HG02588 (cell line): ENCODE measurements around the gene GPX1.
"Not testable (repeated sequence)": the region's sequence is repeated elsewhere in the genome, so short reads cannot be mapped to it uniquely, and the experiment has no call there.

ENCODE experiments used
- ATAC-seq: cut with Tn5 transposase; IDR thresholded peaks from one replicate; pipeline ENCODE4 v1.9.1; 2021; ENCODE audit warnings: mild to moderate bottlenecking, moderate library complexity; ENCODE audit not compliant: unreplicated experiment

Gene GPX1

DNA sequence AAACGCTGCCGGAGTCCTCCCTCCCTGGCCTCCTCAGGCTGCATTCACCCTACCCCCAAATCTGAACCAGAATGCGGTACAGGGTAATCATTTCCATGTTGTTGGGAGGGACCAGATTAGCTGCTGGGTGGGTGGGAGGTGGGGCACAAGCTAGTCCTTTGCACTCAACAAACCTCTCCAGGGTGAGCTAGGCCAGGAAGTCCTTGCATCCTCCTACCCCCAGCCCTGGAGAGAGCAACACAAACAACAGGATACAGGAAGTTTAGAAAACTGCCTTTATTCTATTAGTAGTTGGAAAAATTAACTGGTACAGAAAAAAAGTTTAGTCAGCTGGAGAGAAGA, 702 bp upstream of the GPX1 start:
- ATAC-seq = peak; percentile 3

DNA sequence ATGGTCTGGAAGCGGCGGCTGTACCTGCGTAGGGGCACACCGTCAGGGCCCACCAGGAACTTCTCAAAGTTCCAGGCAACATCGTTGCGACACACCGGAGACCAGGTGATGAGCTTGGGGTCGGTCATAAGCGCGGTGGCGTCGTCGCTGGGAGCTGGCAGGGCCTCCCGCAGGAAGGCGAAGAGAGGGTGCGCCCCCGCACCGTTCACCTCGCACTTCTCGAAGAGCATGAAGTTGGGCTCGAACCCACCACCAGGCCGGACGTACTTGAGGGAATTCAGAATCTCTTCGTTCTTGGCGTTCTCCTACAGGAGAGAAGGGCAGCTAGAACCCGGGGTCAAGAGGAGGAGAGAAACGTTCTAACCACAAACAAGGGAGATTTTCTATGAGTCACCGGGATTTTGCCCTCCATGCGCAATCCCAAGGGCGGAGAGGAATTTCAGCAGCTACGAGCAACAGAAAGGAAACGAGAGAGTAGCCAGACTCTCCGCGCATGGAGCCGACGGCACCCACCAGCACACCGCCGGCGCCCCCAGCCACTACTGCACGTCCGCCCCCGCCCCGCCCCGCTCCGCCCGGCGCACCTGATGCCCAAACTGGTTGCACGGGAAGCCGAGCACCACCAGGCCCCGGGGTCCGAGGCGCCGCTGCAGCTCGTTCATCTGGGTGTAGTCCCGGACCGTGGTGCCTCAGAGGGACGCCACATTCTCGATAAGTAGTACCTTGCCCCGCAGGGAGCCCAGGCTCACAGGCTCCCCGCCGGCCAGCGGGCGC, 523 bp downstream of the GPX1 start:
- not testable (repeated sequence) for ATAC-seq

DNA sequence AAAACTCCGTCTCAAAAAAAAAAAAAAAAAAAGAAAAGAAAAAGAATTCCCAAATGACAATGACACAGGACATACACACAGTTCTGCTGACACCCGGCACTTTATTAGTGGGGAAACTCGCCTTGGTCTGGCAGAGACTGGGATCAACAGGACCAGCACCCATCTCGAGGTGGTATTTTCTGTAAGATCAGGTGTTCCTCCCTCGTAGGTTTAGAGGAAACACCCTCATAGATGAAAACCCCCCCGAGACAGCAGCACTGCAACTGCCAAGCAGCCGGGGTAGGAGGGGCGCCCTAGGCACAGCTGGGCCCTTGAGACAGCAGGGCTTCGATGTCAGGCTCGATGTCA, 1.1 kb downstream of the GPX1 start:
- not testable (repeated sequence) for ATAC-seq

DNA sequence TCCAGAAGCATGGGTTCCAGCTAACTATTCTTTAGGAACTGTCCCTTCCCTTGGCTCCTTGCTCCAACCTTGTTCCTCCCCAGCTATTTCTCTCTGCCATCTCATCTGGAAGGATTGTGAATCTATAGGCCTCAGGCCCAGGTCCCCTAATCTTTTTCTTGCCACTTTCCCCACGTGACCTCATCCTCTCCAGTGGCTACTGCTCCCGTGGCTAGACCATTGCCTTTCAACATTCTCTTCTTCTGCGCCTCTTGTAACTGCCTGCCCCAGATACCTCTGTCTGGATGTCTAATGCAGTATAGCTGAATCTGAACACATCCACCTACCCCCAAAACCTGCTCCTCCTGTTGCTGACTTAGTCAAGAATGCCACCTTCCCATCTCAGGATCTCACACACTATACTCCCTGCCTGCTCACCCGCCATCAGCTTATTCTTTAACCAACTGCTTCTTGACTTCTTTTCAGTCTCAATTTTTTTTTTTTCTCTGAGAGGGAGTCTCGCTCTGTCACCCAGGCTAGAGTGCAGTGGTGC, 5.2 kb downstream of the GPX1 start:
- ATAC-seq = no peak

DNA sequence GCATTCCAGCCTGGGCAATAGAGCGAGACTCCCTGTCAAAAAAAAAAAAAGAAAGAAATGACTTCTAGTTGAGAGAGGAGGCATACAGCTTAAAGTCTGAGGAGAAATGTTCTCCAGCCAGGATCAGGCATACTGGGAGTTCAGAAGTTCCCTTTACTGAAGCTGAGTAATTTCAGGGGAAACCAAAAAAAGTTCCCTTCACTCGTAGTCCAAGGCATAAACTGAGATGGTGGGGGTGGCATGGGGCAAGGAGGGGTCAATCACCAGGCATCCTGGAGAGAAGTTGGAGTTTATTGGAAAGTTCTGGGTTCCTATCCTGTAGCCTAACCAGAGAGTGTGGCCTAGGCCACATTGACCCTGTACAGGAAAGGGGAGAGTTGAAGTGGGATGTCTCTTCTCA, 5.9 kb downstream of the GPX1 start:
- no peak for ATAC-seq

DNA sequence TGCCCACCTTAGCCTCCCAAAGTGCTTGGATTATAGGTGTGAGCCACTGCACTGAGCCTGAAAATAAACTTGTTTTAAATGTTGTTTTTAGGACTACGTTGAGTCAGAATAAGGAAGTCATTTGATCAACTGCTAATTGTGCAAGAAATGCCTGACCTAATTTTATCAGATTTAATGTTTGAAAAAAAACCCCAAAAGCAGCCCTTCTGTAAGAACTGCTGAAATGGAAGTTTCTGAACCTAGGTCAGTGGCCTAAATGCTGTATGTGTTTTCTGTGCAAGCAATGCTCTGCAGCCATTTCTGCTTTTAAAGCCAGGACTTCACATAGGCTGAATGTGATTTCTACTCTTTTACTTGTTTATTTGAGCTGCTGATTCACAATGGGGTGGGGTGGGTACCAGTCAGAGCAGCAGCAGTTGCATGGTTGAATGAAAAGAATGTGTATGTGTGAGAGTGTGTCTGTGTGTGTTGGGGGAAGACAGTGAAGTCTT, 6.6 kb downstream of the GPX1 start:
- ATAC-seq = no peak

DNA sequence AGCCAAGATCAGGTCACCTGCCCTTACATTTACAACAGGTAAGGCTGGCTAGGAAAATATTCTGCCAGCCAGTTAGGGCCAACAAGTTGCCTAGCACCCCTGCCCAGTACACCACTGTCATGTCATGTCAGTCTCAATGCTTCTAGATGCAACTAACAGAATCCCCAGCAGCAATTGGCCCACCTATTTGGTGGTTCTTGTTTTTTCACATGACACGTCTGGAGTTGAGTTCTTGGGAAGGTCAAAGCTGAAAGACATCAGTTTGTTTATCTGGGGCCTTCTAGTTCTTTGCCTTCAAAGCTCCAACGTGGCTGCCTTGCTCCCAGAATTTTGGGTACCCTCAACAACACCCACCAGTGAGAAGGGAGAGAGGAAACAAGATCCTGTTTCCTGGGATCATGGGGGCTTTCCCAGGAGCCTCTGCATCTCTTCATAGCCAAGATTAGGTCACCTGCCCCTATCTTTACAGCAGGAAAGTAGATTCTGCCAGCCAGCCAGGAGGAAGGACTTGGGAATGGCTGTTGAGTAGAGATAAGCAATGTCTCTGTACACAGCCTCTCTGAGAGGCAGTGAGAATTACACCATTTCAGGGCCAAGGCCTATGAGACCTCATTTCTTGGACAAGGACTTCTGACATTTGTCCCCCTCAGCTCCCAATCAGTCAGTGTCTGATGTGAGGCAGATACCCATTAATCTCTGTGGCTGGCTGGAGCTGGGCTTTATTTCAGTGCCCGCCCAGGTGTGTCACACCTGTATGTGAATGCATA, 8.6 kb downstream of the GPX1 start:
- no peak for ATAC-seq

DNA sequence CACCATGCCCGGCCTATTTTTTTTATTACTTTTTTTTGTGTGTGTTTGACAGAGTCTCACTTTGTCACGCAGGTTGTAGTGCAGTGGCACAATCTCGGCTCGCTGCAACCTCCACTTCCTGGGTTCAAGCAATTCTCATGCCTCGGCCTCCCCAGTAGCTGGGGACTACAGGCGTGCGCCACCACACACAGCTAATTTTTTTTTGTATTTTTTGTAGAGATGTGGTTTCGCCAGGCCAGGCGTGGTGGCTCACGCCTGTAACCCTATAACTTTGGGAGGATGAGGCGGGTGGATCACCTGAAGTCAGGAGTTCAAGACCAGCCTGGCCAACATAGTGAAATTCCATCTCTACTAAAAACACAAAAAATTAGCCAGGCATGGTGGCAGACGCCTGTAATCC, 9.8 kb downstream of the GPX1 start:
- ATAC-seq = not testable (repeated sequence)

DNA sequence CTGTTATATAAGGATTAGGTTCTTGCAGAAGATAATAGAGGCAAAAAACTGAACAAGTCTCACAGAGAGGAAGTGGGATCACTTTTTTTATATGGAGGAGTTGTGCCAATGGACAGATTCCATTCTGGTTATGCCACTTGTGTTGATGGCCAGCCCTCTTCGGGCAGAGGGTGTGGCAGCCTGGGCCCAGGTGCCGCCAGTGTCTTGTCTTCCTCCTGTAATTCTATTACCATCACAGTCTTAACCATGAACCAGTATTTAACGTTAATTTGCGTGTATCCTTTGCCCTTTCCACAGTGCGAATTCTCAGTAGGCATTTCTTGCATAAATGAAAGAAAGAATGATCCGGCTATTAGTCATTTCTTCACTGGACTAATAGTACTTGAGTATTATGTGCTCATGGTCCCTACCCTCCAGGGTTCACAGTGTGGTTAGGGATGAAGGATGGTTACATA, 11.3 kb downstream of the GPX1 start:
- ATAC-seq = no peak

DNA sequence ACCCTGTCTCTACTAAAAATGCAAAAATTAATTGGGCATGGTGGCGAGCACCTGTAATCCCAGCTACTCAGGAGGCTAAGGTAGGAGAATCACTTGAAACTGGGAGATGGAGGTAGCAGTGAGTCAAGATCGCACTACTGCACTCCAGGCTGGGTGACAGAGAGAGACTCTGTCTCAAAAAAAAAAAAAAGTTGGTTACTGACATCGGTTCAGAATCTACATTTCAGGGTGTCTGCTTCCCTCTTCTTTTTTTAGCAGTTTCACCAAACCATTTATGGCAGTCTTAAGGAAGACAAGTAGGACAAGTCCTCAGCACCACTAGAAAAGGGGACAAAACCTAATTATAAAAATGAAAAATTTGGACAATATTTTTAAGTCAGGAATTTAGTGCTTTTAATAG, 15.0 kb downstream of the GPX1 start:
- ATAC-seq = no peak

DNA sequence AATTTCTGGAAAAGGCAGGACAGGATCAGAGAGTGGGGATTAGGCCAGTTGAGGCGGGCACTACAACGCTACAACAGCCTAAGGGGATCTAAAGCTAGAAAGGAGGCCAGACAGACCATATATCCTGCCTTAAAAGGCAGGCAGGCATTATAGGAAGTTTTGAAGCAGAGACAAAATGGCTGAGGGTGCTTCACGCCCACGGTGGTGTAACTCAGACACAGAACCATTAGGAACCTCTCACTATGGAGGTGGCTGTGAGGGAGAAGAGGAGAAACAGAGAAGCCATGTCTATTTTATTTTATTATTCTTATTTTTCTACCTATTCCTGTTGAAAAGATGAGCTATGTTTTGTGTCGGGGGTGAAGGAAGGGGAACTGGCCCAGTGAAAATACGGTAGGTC, 16.2 kb downstream of the GPX1 start:
- ATAC-seq = no peak

DNA sequence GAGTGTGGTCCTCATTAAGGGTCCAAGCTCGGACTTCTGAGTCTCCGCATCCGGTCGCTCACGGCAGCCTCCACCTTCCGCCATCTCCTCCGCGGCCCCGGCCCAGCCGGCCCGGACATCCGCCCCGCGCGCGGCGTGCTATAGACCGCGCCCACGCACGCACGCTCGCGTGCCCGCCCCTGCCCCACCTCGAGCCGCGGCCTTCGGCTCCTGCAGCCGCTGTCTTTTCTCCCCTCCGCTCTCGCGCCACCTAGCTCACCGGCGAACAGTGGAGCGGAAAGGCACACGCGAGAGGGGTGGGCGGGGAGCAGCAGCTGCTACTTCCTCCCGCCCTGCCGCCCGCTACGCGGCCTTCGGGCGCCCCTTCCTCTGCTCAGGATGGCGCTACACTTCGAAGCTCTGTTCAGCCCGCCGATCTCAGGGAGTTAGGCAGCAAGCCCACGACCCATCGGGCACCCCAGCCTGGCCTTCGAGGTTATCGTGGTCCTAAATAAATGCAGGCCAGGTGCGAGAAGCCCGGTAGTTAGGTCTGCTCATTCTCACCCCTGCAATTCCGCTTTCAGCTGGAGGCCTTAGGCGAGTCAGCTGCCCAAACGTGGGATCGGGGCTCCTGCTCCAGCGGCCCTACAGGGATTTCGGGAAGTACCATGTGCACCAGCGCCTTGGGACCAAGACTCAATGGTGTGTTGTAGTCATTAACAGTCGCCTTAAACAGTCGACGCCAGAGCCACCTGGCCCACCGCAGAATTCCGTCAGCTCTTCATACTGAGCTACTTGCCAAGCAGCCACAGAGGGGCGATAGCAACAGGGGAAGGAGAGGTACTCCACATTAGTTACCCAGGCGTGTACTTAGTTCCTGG, 18.0 kb downstream of the GPX1 start, which contains the start of gene USP4:
TSS of gene USP4 (minus strand) at position 113 of the 860 bp plus-strand sequence. CDS start at position 84, 29 bp downstream.
- ATAC-seq = peak; percentile 85

DNA sequence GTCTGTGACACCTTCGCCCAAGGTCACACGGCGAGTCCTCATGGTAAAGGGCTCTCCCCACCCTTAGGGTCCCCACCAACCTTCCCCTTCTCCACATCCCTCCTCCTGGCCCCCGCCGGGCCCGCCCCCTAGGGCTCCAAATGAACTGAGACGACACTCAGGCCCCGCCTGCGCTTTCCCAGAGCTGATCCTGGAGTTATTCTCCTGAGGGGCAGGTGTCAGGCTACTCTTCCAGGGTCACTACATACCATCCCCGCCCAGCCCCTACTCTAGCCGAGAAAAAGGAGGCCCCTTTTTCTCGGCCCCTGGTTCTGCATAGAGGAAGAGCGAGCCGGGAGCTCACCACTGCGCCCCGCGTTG, 18.6 kb downstream of the GPX1 start:
- peak; percentile 4 for ATAC-seq

DNA sequence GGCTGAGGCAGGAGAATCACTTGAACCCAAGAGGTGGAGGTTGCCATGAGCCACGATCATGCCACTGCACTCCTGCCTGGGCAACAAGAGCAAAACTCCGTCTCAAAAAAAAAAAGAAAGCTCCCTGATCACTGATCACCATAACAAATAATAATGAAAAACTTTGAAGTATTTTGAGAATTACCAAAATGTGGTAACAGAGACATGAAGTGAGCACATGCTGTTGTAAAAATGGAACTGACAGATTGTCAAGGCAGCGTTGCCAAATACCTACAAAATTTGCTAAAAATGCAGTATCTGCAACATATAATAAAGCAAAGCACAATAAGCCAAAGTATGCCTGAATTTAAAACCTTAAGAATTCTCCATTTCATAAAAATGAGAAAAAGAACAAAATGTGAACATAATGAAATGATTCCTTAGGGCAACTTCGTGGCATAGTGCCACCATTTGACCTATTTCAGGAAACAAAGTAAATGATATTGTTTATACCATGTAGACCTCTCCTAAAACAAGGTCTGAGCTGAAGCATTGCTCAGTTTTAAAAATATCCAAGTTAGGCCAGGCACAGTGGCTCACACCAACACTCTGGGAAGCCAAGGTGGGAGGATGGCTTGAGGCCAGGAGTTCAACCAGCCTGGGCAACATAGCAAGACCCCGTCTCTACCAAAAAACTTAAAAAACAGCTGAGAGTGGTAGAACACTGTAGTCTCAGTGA, 24.1 kb downstream of the GPX1 start:
- ATAC-seq = no peak

DNA sequence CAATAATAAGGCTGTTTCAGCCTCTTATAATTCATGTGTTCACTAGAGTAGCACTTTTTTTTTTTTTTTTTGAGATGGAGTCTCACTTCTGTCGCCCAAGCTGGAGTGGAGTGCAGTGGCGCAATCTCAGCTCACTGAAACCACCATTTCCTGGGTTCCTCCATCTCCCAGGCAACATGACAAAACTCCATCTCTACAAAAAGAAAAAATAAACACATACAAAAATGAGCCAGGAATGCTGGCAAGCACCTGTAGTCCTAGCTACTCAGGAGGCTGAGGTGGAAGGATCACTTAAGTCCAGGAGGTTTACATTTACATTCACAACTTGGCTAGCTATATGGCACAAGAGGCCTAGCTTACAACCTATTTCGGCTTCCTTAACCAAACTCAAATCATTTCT, 25.1 kb downstream of the GPX1 start:
- no peak for ATAC-seq

DNA sequence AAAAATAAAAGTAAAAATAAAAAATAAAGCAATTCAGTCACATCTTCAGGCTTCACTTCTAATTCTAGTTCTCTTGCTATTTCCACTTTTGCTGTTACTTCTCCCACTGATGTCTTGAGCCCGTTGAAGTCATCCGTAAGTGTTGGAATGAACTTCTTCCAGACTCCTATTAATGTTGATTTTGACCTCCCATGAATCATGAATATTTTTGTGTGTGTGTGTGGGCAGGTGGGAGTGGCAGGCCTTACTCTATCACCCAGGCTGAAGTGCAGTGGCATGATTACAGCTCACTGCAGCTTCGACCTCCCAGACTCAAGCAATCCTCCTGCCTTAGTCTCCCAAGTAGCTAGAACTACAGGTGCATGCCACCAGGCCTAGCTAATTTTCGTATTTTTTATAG, 29.0 kb downstream of the GPX1 start:
- ATAC-seq = no peak

DNA sequence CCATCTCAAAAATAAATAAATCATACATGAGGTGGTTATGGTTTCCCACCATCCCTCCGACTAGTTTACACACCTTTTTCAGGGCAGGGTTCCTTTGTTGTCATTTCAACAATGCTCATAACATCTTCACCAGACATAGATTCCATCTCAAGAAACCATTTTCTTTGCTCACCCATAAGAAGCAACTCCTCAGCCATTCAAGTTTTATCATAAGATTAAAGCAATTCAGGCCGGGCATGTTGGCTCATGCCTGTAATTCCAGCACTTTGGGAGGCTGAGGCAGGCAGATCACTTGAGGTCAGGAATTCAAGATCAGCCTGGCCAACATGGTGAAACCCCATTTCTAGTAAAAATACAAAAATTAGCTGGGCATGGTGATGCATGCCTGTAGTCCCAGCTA, 29.8 kb downstream of the GPX1 start:
- ATAC-seq = not testable (repeated sequence)

DNA sequence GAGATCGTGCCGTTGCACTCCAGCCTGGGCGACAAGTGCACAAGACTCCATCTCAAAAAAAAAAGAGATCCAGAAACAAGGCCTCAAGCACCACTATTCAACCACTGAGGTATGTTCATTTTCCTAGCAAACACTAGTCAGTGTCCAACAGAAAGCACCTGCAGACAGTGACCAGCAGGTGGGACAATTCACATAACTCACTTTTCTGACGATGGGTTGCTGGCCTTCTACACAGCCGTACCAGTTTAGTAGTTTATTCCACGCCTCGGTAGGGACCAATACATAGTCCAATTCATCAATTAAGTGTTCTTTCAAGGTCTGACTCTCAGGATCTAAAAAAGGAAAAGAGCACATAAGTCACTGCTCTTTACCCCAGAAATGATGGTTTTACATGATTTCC, 30.7 kb downstream of the GPX1 start:
- ATAC-seq = no peak

DNA sequence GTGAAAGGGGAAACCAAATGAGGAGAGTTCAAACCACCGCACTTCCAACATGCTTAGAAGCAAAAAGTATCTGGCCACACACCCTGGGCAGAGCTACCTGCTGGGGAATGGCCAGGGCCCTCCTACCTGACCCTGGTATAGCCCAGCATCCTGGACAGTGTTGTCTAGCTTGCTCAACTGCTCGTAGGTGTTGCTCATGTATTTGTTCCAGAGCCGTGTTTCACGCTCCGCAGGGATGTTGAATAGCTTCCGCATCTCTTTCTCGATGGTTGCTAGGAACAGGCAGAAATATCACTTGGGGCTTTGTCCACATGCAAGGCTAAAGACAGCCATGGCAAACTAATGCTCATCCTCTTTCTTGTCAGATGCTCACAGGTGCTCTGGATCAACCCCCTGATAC, 33.4 kb downstream of the GPX1 start:
- ATAC-seq = no peak

DNA sequence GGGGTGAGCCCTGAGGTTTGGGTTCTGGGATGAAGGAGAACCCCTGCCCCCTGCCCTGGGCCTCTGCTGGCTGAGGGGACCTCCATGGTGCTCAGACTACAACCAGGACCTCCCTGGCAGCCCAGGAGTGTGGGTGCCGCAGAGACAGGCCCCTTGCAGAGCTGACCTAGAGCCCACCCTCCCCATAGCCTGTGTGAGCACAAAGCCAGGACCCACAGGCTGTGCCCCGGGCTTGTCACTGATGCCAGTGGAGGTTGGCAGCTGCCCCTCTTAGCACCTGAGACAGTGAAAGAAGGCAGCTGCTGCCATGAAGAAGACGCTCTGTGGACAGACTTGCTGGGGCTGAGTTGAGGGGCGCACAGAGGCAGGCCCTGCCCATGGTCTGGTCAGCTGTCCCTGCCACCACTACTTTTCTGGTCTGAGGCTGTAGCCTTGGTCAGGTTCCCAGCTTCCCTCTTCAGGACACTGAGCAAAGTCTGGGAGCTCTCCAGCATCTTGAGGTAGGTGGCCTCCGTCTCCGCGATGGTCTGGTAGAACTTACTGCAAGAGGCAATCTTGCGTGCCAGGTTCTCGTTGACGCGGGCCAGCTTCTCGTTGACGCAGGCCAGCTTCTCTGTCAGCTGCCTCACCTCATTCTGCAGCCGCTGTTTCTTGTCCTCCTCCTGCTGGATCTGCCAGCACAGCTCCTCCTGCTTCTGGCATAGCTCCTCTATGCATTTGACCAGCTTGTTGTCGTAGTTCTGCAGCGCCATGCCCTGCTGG, 41.3 kb downstream of the GPX1 start:
- no peak for ATAC-seq
